Epidermal melanocyte (primary cell): ENCODE measurements around the gene CETN1.

ENCODE experiments used
- DNase-seq: peaks from one replicate; pipeline ENCODE4 v3.0.0; 2011; ENCODE audit warnings: low spot score; ENCODE audit not compliant: insufficient read length

Gene CETN1

GRCh38 chr18:576924-577323, 3.3 kb upstream of the CETN1 start:
- DNase-seq, result no peak

- DNase-seq, result no peak
Measured at GRCh38 chr18:577643-578375, 2.4 kb upstream of the CETN1 start.

- DNase-seq, result no peak
Measured at GRCh38 chr18:579238-579637, 942 bp upstream of the CETN1 start.

- DNase-seq, result no peak
Measured at GRCh38 chr18:581096-581495, 916 bp downstream of the CETN1 start.

- no peak for DNase-seq
Measured at GRCh38 chr18:582465-582864, 2.3 kb downstream of the CETN1 start.

- DNase-seq, result no peak
Measured at GRCh38 chr18:595068-595467, 14.9 kb downstream of the CETN1 start.

- no peak for DNase-seq
Measured at GRCh38 chr18:595571-595970, 15.4 kb downstream of the CETN1 start.

- DNase-seq, result no peak
Measured at GRCh38 chr18:596288-596881, 16.2 kb downstream of the CETN1 start.

GRCh38 chr18:598124-598589, 18.0 kb downstream of the CETN1 start:
- DNase-seq, result no peak

GRCh38 chr18:600107-600506, 19.9 kb downstream of the CETN1 start:
- no peak for DNase-seq

- no peak for DNase-seq
Measured at GRCh38 chr18:604771-605170, 24.6 kb downstream of the CETN1 start.

GRCh38 chr18:607930-608329, 27.8 kb downstream of the CETN1 start:
- no peak for DNase-seq

- no peak for DNase-seq
Measured at GRCh38 chr18:610214-610928, 30.2 kb downstream of the CETN1 start.

- DNase-seq, result no peak
Measured at GRCh38 chr18:612156-612555, 32.0 kb downstream of the CETN1 start.

- DNase-seq, result no peak
Measured at GRCh38 chr18:614193-614592, 34.0 kb downstream of the CETN1 start.

GRCh38 chr18:615092-615521, 34.9 kb downstream of the CETN1 start:
- DNase-seq, result no peak

GRCh38 chr18:615773-616172, 35.6 kb downstream of the CETN1 start:
- no peak for DNase-seq

- DNase-seq, result no peak
Measured at GRCh38 chr18:616380-616995, 36.3 kb downstream of the CETN1 start.

- DNase-seq, result no peak
Measured at GRCh38 chr18:617970-618504, 37.9 kb downstream of the CETN1 start.

- DNase-seq, result no peak
Measured at GRCh38 chr18:618618-619017, 38.4 kb downstream of the CETN1 start.

- no peak for DNase-seq
Measured at GRCh38 chr18:621291-622043, 41.3 kb downstream of the CETN1 start.
